Measurements from ENCODE around the gene PRPSAP2.
"Not testable (repeated sequence)": the region's sequence is repeated elsewhere in the genome, so short reads cannot be mapped to it uniquely, and the experiment has no call there.

PRPSAP2 gene

GRCh38 chr17:18888766-18889290, 30.9 kb downstream of the PRPSAP2 start:
- no peak for DNase-seq (ENCODE audit: extremely low read depth in 1 of 2, low read depth in 1 of 2)

DNA sequence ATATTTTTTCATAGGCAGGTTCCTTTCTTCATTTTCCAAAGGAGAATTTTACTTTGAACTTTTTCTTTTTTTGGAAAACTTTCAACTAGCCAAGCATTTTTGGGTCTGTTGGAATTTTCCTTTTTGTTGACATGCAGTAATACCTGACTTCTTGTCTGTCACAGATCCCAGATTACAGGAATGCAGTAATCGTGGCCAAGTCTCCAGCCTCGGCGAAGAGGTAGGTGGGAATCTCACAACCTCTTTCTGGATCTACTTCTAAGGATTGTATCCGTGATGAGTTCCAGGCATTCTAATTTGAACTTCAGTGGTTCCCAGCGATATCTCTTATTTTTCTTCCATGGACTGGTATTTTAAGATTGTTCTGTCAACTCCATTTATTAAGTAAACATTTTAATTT, 31.7 kb downstream of the PRPSAP2 start:
- no peak for DNase-seq (ENCODE audit: extremely low read depth in 1 of 2, low read depth in 1 of 2)

DNA sequence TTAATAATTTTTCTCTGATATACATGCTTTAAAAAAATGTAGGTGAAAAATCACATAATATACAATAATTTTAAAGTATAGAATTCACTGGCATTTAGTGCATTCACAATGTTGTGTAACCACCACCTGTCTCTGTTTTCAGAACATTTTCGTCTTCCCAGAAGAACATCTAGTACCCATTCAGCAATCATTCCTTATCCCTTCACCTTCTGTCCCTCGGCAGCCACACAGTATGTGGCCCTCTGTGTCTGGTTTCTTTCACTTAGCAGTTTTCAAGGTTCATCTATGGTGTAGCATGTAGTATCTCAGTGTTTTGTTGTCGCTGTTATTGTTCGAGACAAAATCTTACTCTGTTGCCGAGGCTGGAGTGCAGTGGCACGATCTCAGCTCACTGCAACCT, 33.6 kb downstream of the PRPSAP2 start:
- DNase-seq (ENCODE audit: extremely low read depth in 1 of 2, low read depth in 1 of 2): no peak

DNA sequence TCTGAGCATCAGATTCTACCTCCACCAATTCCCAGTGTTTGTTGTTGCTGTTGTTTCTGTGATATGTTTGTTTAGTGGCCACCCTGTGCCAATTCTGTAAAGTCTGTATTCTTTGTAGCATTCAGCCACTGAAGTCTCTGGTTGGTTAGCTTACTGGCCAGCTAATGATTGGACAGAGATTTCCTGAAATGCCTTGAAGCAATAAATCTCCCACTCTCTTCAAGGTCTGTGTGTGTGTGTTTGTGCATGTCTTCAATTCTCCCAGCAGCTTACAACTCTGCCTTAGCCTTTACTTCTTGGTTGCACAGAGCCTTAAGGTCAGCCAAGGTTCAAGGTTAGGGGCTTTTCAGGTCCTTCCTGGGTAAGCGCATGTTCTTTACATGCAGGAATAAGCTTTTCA, 38.2 kb downstream of the PRPSAP2 start:
- no peak for DNase-seq (ENCODE audit: extremely low read depth in 1 of 2, low read depth in 1 of 2)

- no peak for DNase-seq (ENCODE audit: extremely low read depth in 1 of 2, low read depth in 1 of 2)
Observed at GRCh38 chr17:18896947-18897346, 39.0 kb downstream of the PRPSAP2 start.

DNA sequence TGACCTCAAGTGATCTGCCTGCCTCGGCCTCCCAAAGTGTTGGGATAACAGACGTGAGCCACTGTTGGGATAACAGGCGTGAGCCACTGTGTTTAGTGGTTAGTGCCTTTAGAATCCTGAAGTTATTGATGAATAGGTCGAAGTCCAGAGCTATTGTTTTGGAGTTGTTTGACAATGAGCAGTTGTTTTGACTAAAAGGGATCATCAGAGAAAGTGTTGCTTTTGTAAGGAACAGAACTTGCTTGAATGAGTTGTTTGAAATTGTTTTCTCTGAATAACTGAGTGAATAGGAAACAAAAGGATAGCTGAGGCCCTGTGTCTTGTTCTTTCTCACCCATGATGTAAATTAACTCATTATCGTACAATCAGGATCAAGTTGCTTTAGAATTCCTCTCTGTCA, 46.6 kb downstream of the PRPSAP2 start:
- DNase-seq (ENCODE audit: extremely low read depth in 1 of 2, low read depth in 1 of 2): no peak

DNA sequence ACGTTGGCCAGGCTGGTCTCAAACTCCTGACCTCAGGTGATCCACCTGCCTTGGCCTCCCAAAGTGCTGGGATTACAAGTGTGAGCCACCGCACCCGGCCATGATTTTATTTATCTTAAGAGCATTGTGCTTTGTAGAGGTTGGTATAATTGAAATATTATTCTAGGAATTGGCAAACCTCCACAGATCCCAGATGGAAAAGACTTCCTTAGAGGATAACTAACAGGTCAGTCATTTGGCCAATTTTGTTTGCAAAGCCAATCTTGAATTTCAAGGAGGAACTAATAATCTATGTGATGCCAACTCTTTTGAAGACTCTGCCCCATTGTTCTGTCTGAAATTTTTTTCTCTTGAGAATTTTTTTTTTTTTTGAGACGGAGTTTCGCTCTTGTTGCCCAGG, 47.3 kb downstream of the PRPSAP2 start:
- DNase-seq (ENCODE audit: extremely low read depth in 1 of 2, low read depth in 1 of 2): no peak

DNA sequence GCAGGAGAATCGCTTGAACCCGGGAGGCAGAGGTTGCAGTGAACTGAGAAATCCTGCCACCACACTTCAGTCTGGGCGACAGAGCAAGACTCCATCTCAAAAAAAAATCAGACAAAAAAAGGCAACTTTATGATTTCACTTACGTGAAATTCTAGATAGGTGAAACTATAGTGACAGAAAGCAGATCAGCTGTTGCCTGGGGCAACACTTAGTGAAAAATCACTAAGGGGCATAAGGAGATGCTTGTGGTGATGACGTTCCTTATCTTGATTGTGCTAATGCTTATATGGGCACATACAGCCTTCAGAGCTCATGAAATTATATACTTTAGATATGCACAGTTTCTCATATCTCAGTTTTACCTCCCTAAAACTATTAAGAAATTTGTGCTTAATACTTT, 52.4 kb downstream of the PRPSAP2 start:
- no peak for DNase-seq (ENCODE audit: extremely low read depth in 1 of 2, low read depth in 1 of 2)

GRCh38 chr17:18910881-18911280, 53.0 kb downstream of the PRPSAP2 start:
- DNase-seq (ENCODE audit: extremely low read depth in 1 of 2, low read depth in 1 of 2): no peak

DNA sequence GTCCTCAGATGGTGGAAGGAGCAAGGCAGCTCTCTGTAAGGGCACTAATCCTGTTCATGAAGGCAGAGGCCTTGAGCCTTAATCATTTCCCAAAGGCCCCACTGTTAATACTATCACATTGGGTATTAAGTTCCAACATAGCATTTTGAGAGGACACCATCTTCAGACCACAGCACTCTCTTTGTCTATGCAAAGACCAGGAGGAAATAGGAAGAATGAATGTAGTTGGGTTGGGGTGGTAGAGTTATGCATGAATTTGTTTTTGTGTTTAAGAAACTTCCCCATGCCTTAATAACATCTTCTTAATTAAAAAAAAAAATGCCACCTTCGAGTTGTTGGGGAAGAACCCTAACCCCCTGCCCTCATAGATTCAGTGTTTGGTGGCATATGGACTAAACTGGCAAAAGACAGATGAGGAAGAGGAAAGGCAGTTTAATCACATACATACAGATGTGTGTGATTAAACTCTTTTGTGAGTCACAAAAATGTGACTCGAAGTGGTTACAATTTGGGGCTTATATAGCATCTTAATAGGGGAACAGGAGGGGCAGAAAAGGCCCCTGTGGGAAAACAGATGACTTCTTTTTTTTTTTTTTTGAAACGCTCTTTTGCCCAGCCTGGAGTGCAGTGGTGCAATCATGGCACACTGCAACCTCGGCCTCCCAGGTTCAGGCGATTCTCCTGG, 59.0 kb downstream of the PRPSAP2 start:
- DNase-seq (ENCODE audit: extremely low read depth in 1 of 2, low read depth in 1 of 2): no peak

- DNase-seq (ENCODE audit: extremely low read depth in 1 of 2, low read depth in 1 of 2): no peak
Observed at GRCh38 chr17:18917506-18918032, 59.6 kb downstream of the PRPSAP2 start.

DNA sequence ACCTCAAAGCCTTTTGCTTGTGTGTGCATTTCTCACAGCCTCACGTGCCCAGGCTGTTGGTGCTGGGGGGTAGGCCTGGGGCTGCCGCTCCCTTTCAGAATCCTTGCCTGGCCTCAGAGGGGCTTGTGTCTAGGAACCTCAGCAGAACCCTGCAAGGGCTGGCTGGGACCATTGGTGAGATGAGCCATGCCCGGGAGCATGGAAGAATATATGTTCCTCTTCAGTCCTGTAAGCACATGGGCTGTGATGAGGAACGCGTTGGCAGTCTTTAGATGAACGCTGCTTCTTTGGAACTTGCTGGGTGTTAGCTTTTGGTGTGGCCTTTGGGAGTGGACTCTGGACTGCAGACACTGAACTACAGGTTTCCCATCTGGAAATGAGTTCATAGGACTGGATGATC, 62.0 kb downstream of the PRPSAP2 start:
- DNase-seq (ENCODE audit: extremely low read depth in 1 of 2, low read depth in 1 of 2): no peak

GRCh38 chr17:18920911-18921441, 63.0 kb downstream of the PRPSAP2 start:
- no peak for DNase-seq (ENCODE audit: extremely low read depth in 1 of 2, low read depth in 1 of 2)

DNA sequence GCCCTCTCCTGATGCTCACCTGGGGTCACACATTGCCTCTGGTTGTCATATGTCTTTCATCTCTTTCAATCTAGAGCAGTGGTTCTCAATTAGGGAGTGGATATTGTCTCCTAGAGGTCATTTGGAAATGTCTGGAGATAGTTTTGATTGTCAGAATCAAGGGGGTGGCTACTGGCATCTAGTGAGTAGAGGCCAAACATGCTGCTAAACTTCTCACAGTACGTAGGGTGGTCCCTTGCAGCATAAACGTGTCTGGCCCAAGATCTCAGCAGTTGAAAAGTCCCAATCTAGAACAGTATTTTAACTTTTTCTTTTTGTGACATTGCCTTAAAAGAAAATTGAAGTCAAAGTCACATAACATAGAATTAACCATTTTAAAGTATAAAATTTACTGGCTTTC, 63.6 kb downstream of the PRPSAP2 start:
- no peak for DNase-seq (ENCODE audit: extremely low read depth in 1 of 2, low read depth in 1 of 2)

DNA sequence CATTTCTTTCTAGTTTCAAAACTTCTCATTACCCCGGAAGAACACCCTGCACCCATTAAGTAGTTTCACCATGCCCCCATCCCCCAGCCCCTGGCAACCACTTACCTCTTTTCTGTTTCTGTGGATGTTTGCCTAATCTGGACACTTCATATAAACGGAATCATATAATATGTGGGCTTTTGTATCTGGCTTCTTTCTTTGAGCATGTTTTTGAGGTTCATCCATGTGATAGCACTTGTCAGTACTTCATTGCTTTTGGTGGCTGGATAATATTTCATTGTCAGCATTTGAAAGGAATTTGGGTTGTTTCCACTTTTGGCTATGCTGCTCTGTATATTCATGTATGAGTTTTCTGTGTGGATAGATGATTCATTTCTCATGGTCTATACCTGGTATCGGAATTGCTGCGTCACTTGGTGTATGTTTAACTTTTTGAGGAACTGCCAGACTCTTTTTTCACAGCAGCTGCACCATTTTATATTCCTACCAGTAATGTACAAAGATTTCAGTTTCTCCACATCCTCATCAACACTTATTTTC, 64.1 kb downstream of the PRPSAP2 start:
- DNase-seq (ENCODE audit: extremely low read depth in 1 of 2, low read depth in 1 of 2): no peak

- DNase-seq (ENCODE audit: extremely low read depth in 1 of 2, low read depth in 1 of 2): not testable (repeated sequence)
Observed at GRCh38 chr17:18922596-18922995, 64.7 kb downstream of the PRPSAP2 start.

DNA sequence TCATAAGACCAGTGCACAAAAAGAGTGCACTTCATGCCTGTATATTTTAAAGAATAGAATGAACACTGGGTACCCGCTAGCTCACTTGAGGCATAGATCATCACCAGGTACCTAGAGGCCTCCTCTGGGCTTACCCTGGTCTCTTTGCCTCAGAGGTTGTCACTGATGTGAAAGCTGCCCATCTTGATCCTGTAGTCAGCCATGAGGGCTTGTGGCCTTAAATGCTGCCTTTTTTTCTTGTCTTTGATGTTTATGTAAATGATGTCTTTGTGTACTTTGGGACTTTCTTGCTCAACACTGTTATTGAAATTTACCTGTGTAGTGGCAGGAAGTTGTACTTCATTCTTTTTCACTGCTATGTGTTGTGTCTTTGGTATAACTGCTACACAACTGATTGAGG, 67.3 kb downstream of the PRPSAP2 start:
- no peak for DNase-seq (ENCODE audit: extremely low read depth in 1 of 2, low read depth in 1 of 2)

DNA sequence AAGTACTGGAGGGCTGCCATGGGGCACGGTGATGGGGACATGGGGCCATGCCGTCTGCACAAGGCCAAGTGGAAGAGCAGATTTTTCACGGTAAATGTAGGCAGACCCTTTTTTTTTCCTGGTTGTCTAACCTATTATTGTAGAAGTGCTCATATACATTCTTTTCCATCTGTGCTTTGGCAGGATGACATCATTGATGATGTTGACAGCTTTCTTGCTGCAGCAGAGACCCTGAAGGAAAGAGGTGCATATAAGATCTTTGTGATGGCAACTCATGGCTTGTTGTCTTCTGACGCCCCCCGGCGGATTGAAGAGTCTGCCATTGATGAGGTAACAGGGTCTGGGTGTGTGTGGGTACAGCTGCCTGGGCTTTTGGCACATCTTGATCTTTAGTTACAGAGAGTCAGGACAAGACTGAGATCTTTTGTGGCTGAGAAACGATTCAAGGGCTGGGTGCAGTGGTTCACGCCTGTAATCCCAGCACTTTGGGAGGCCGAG, 70.7 kb downstream of the PRPSAP2 start:
- DNase-seq (ENCODE audit: extremely low read depth in 1 of 2, low read depth in 1 of 2): no peak

- DNase-seq (ENCODE audit: extremely low read depth in 1 of 2, low read depth in 1 of 2): no peak
Observed at GRCh38 chr17:18932360-18933055, 74.6 kb downstream of the PRPSAP2 start.

GRCh38 chr17:18933102-18934058, 75.4 kb downstream of the PRPSAP2 start:
- no peak for DNase-seq (ENCODE audit: extremely low read depth in 1 of 2, low read depth in 1 of 2)
